IMR-90 (cell line): ENCODE measurements around the gene FAM98B. TPM values are rescaled to one million over a fixed set of nuclear protein-coding genes. Genes with fewer than 3 reads are reported as not detected.

Experiments used
- ATAC-seq: fragments of 200-7000 bp; cut with Tn5 transposase; 2 replicates; pipeline ENCODE4 v1.9.1; 2020; ENCODE audit warnings: low read depth, mild to moderate bottlenecking, moderate library complexity
- BruUV-seq: library from RNA; stranded (reverse); fragments of 400-500 nt; replicated peaks from 2 replicates; lab custom pipeline; 2021; lab: Mats Ljungman, UMichigan
- CTCF ChIA-PET: fragments of 300-600 bp; formaldehyde crosslinking; extraction: SDS; loops from one replicate; lab custom pipeline; 2021; ENCODE audit warnings: antibody characterized with exemption; lab: Yijun Ruan, JAX
- POLR2A ChIA-PET: fragments of 300-600 bp; sonication (Branson Sonifier 250); formaldehyde crosslinking; loops from one replicate; lab custom pipeline; 2022; ENCODE audit warnings: antibody characterized with exemption; ENCODE audit not compliant: unreplicated experiment; lab: Charles Lee
- DNase-seq: peaks from one replicate; pipeline ENCODE4 v3.0.0; 2013
- H2AFZ ChIP-seq: replicated peaks from 2 replicates; pipeline ENCODE3; 2013; ENCODE audit warnings: low read length, mild to moderate bottlenecking; ENCODE audit not compliant: poor library complexity
- H2AK5ac ChIP-seq: 2 replicates; pipeline ENCODE4 v1.6.1; 2013; ENCODE audit warnings: low read depth, low read length, inconsistent platforms
- H2AK9ac ChIP-seq: replicated peaks from 2 replicates; pipeline ENCODE3; 2013; ENCODE audit warnings: mild to moderate bottlenecking, low read depth, low read length, moderate library complexity; ENCODE audit not compliant: poor library complexity
- H2BK120ac ChIP-seq: 2 replicates; pipeline ENCODE4 v1.6.1; 2013; ENCODE audit warnings: low read depth, low read length, inconsistent platforms
- H2BK15ac ChIP-seq: 3 replicates; pipeline ENCODE4 v1.6.1; 2013; ENCODE audit warnings: low read depth, low read length, inconsistent platforms
- H2BK20ac ChIP-seq: 2 replicates; pipeline ENCODE4 v1.6.1; 2013; ENCODE audit warnings: low read depth, mild to moderate bottlenecking, inconsistent platforms, low read length, moderate library complexity
- H2BK5ac ChIP-seq: 2 replicates; pipeline ENCODE4 v1.6.1; 2013; ENCODE audit warnings: mild to moderate bottlenecking, low read depth, low read length, inconsistent platforms; ENCODE audit not compliant: poor library complexity, severe bottlenecking
- H3K14ac ChIP-seq: replicated peaks from 2 replicates; pipeline ENCODE4 v1.6.1; 2013; ENCODE audit warnings: low read depth, low read length, inconsistent platforms
- H3K18ac ChIP-seq: 2 replicates; pipeline ENCODE4 v1.6.1; 2013; ENCODE audit warnings: low read depth, low read length, control low read depth
- H3K23ac ChIP-seq: 2 replicates; pipeline ENCODE4 v1.6.1; 2013; ENCODE audit warnings: low read depth, low read length, inconsistent platforms
- H3K27ac ChIP-seq: 2 replicates; pipeline ENCODE4 v1.5.1; 2013; ENCODE audit warnings: mild to moderate bottlenecking, control low read depth, low read length; ENCODE audit not compliant: insufficient read depth
- H3K27me3 ChIP-seq: 2 replicates; pipeline ENCODE4 v1.6.1; 2013; ENCODE audit warnings: low read length; ENCODE audit not compliant: control insufficient read depth, insufficient read depth
- H3K36me3 ChIP-seq: 2 replicates; pipeline ENCODE4 v1.6.1; 2013; ENCODE audit warnings: low read length, mixed read lengths; ENCODE audit not compliant: control insufficient read depth, insufficient read depth
- H3K4ac ChIP-seq: 2 replicates; pipeline ENCODE4 v1.6.1; 2013; ENCODE audit warnings: low read depth, low read length, inconsistent platforms
- H3K4me1 ChIP-seq: 2 replicates; pipeline ENCODE4 v1.6.1; 2013; ENCODE audit warnings: low read length, mixed read lengths; ENCODE audit not compliant: control insufficient read depth, insufficient read depth
- H3K4me2 ChIP-seq: 2 replicates; pipeline ENCODE4 v1.6.1; 2013; ENCODE audit warnings: low read depth, mild to moderate bottlenecking, control low read depth, low read length, moderate library complexity
- H3K4me3 ChIP-seq: 2 replicates; pipeline ENCODE4 v1.5.1; 2013; ENCODE audit warnings: low read depth, mild to moderate bottlenecking, control low read depth, low read length, moderate library complexity; ENCODE audit not compliant: insufficient read depth
- H3K56ac ChIP-seq: 2 replicates; pipeline ENCODE4 v1.6.1; 2013; ENCODE audit warnings: low read length, inconsistent platforms; ENCODE audit not compliant: insufficient read depth; ENCODE audit errors: extremely low read depth
- H3K79me1 ChIP-seq, 2 experiments: 2 replicates each; pipeline ENCODE4 v1.6.1; 2013; ENCODE audit warnings: low read length in 2 of 2, inconsistent platforms in 1 of 2, low read depth in 1 of 2
- H3K9ac ChIP-seq: 2 replicates; pipeline ENCODE4 v1.6.1; 2013; ENCODE audit warnings: low read depth, low read length, control low read depth
- H3K9me1 ChIP-seq: 2 replicates; pipeline ENCODE4 v1.6.1; 2013; ENCODE audit warnings: low read length, inconsistent platforms; ENCODE audit not compliant: insufficient read depth
- H3K9me3 ChIP-seq: 2 replicates; pipeline ENCODE4 v1.6.1; 2013; ENCODE audit warnings: low read length; ENCODE audit not compliant: control insufficient read depth, insufficient read depth
- H4K20me1 ChIP-seq: 2 replicates; pipeline ENCODE4 v1.6.1; 2013; ENCODE audit warnings: low read length, inconsistent platforms; ENCODE audit not compliant: insufficient read depth
- H4K5ac ChIP-seq: 2 replicates; pipeline ENCODE4 v1.6.1; 2013; ENCODE audit warnings: mild to moderate bottlenecking, low read depth, low read length, control low read depth
- H4K8ac ChIP-seq, 2 experiments: 2 replicates each; pipeline ENCODE4 v1.6.1; 2013; ENCODE audit warnings: low read depth in 2 of 2, low read length in 2 of 2, control low read depth in 1 of 2, inconsistent platforms in 1 of 2
- H4K91ac ChIP-seq: 2 replicates; pipeline ENCODE4 v1.6.1; 2013; ENCODE audit warnings: low read depth, low read length, inconsistent platforms; ENCODE audit not compliant: insufficient read depth
- BHLHE40 ChIP-seq: fragments of 150-350 bp; IDR thresholded peaks from 2 replicates; pipeline ENCODE4 v1.6.1; 2016; ENCODE audit warnings: mild to moderate bottlenecking, low read depth, low read length
- CEBPB ChIP-seq: IDR thresholded peaks from 2 replicates; pipeline ENCODE4 v1.6.1; 2012; ENCODE audit warnings: low read depth, low read length, improper control_type of control experiment
- CHD1 ChIP-seq: IDR thresholded peaks from 2 replicates; pipeline ENCODE4 v1.6.1; 2012; ENCODE audit warnings: low read depth, low read length, improper control_type of control experiment
- ELK1 ChIP-seq: fragments of 150-350 bp; IDR thresholded peaks from 2 replicates; pipeline ENCODE4 v1.6.1; 2016; ENCODE audit warnings: low read depth, mild to moderate bottlenecking, low read length, moderate library complexity, borderline replicate concordance
- MAFK ChIP-seq: IDR thresholded peaks from 2 replicates; pipeline ENCODE4 v1.6.1; 2012; ENCODE audit warnings: low read depth, low read length, improper control_type of control experiment
- MAZ ChIP-seq: IDR thresholded peaks from 2 replicates; pipeline ENCODE4 v1.6.1; 2012; ENCODE audit warnings: low read depth, mild to moderate bottlenecking, low read length, improper control_type of control experiment, moderate library complexity, borderline replicate concordance
- MXI1 ChIP-seq: IDR thresholded peaks from 2 replicates; pipeline ENCODE4 v1.6.1; 2012; ENCODE audit warnings: low read depth, mild to moderate bottlenecking, low read length, moderate library complexity, borderline replicate concordance
- NFE2L2 ChIP-seq: fragments of 150-350 bp; IDR thresholded peaks from 2 replicates; pipeline ENCODE4 v1.6.1; 2016; ENCODE audit warnings: low read depth, mild to moderate bottlenecking, low read length
- POLR2A ChIP-seq: IDR thresholded peaks from 2 replicates; pipeline ENCODE4 v1.6.1; 2012; ENCODE audit warnings: mild to moderate bottlenecking, low read depth, low read length
- RAD21 ChIP-seq: IDR thresholded peaks from 2 replicates; pipeline ENCODE4 v1.6.1; 2012; ENCODE audit warnings: low read length, improper control_type of control experiment
- RCOR1 ChIP-seq: IDR thresholded peaks from 2 replicates; pipeline ENCODE4 v1.6.1; 2012; ENCODE audit warnings: mild to moderate bottlenecking, low read length, improper control_type of control experiment; ENCODE audit not compliant: insufficient replicate concordance
- RFX5 ChIP-seq: IDR thresholded peaks from 2 replicates; pipeline ENCODE4 v1.8.0; 2012; ENCODE audit warnings: low read depth, mild to moderate bottlenecking, low read length, moderate library complexity
- SMC3 ChIP-seq: fragments of 150-350 bp; IDR thresholded peaks from 2 replicates; pipeline ENCODE4 v1.6.1; 2016; ENCODE audit warnings: low read depth, mild to moderate bottlenecking, antibody characterized with exemption, low read length, moderate library complexity
- WGBS, 2 experiments: methylation state at CpG; one replicate each; pipeline versions ENCODE4 v1.1.5 to v1.1.7; 2013; ENCODE audit warnings: missing lambda C conversion rate in 2 of 2; ENCODE audit not compliant: insufficient read length in 1 of 2; ENCODE audit errors: extremely low coverage in 2 of 2; 5-methylcytosine and 5-hydroxymethylcytosine counted together
- dilution Hi-C: fragments of 300-500 bp; cut with HindIII; formaldehyde crosslinking; loops from one replicate; pipeline ENCODE4 v1.14.3; 2018; ENCODE audit warnings: low sequenced_read_pairs; ENCODE audit not compliant: unreplicated experiment
- in situ Hi-C: fragments of 300-500 bp; cut with MboI; formaldehyde crosslinking; loops from 3 replicates; pipeline ENCODE4 v1.14.3; 2019; ENCODE audit warnings: low sequenced_read_pairs, inconsistent platforms, mixed read lengths
- intact Hi-C: fragments of 100-400 bp; cut with micrococcal nuclease; formaldehyde crosslinking; loops from 2 replicates; pipeline ENCODE4 v1.10.0; 2022
- polyA plus RNA-seq, 3 experiments: library from polyadenylated mRNA; depleted of rRNA; stranded (reverse); fragments of >200 nt; gene quantifications; 2 replicates each; pipeline ENCODE4 v1.2.3, GENCODE V29; 2012; ENCODE audit warnings: low replicate concordance in 1 of 3
- total RNA-seq: library from RNA; depleted of rRNA; stranded (reverse); fragments of >200 nt; gene quantifications from 2 replicates; pipeline ENCODE4 v1.2.3, GENCODE V29; 2012
- TF ChIP-seq, protein P1 (sequence below): conservative IDR thresholded peaks from 2 replicates; pipeline ENCODE4 v1.5.1; 2012; ENCODE audit warnings: mild to moderate bottlenecking, low read depth, low read length, improper control_type of control experiment
- TF ChIP-seq, protein P2 (sequence below): fragments of 150-350 bp; IDR thresholded peaks from 2 replicates; pipeline ENCODE4 v1.6.1; 2017; ENCODE audit warnings: mild to moderate bottlenecking, antibody characterized with exemption, low read length, low read depth

FAM98B gene
- total and polyA plus RNA-seq, 2 of the 4 experiments (the other 2 are of a cell fraction): 2.7 to 12.2 TPM

DNA sequence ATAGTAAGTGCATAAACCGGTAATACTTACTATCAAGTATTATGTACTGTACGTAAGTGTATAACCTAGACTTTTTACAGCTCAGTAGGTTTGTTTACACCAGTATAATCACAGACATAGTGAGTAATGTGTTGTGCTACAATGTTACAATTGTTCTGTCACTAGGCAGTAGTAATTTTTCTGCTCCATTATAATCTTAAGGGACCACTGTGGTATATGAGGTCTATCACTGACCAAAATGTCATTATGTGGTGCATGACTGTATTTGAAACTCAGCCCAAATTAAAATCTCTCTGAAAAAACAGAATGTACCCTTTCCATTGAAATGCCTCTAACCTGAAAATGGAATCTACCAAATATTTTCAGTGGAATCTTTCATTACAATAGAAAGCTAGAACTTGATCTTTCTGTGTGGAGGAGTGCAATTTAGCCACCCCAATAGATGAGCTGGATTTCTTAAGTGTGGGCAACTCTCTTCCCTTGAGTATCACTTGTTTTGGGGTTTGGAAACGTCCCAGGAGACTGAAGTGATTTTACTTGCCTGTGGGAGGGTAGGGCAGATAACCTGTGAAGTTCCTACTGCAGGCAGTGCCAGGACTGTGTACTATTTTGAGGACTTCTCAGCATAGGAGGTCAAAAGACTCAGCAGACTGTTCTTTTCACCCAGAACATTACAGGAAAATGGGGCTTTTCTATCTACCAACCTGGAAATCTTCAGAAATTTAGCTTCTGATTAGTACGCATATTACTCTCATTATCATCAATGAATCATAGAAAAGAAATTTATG is 50.9 kb downstream of the FAM98B start:
- no peak overlapping the region for H4K91ac ChIP-seq
- intact Hi-C loops (no loop called here), in situ Hi-C loops (no loop called here), dilution Hi-C loops (no loop called here)
- BruUV-seq: no TSS peak
- no peaks in the 10 kb centered on the region for H3K27me3 ChIP-seq
- H3K79me1 ChIP-seq: no peaks in the 10 kb centered on the region
- H3K9me3 ChIP-seq: no peaks in the 10 kb centered on the region
- POLR2A ChIA-PET: no interaction called here
- H2AK9ac ChIP-seq: no peak overlapping the region
- no peak overlapping the region for H2AFZ ChIP-seq
- H3K18ac ChIP-seq: no peak overlapping the region
- H3K4ac ChIP-seq: no peak overlapping the region
- peak; percentile 13 for DNase-seq
- H3K4me1 ChIP-seq: no peaks in the 10 kb centered on the region; the same call in 1 of the 2 replicates
- CTCF ChIA-PET: no interaction called here
- TF ChIP-seq POLR2A (no peak), CHD1 (no peak), MXI1 (no peak), NFE2L2 (no peak), MAZ (no peak), RCOR1 (no peak), MAFK (no peak), RAD21 (no peak), RFX5 (no peak), CEBPB (no peak), ELK1 (no peak), BHLHE40 (no peak), SMC3 (no peak)
- TF ChIP-seq, protein P1, sequence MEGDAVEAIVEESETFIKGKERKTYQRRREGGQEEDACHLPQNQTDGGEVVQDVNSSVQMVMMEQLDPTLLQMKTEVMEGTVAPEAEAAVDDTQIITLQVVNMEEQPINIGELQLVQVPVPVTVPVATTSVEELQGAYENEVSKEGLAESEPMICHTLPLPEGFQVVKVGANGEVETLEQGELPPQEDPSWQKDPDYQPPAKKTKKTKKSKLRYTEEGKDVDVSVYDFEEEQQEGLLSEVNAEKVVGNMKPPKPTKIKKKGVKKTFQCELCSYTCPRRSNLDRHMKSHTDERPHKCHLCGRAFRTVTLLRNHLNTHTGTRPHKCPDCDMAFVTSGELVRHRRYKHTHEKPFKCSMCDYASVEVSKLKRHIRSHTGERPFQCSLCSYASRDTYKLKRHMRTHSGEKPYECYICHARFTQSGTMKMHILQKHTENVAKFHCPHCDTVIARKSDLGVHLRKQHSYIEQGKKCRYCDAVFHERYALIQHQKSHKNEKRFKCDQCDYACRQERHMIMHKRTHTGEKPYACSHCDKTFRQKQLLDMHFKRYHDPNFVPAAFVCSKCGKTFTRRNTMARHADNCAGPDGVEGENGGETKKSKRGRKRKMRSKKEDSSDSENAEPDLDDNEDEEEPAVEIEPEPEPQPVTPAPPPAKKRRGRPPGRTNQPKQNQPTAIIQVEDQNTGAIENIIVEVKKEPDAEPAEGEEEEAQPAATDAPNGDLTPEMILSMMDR: no peak
- TF ChIP-seq, protein P2, sequence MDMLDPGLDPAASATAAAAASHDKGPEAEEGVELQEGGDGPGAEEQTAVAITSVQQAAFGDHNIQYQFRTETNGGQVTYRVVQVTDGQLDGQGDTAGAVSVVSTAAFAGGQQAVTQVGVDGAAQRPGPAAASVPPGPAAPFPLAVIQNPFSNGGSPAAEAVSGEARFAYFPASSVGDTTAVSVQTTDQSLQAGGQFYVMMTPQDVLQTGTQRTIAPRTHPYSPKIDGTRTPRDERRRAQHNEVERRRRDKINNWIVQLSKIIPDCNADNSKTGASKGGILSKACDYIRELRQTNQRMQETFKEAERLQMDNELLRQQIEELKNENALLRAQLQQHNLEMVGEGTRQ: no peak
- no peak overlapping the region for H3K4me3 ChIP-seq
- H3K27ac ChIP-seq: no peak overlapping the region
- ATAC-seq: peak; percentile 13; the same call in 1 of the 2 replicates
- H3K56ac ChIP-seq: no peak overlapping the region
- H3K36me3 ChIP-seq: no peaks in the 10 kb centered on the region
- H2BK5ac ChIP-seq: no peak overlapping the region
- no peak overlapping the region for H3K9ac ChIP-seq
- no peaks in the 10 kb centered on the region for H4K20me1 ChIP-seq
- H4K5ac ChIP-seq: no peak overlapping the region
- H4K8ac ChIP-seq: no peak overlapping the region
- no peak overlapping the region for H2BK15ac ChIP-seq
- no peak overlapping the region for H3K14ac ChIP-seq
- no peak overlapping the region for H2BK120ac ChIP-seq
- no CpG with 5 or more reads among the region's 4 CpGs for WGBS, 2 experiments
- H2BK20ac ChIP-seq: no peak overlapping the region
- no peak overlapping the region for H2AK5ac ChIP-seq
- peaks cover 5% of the 10 kb centered on the region; the same call in 1 of the 2 replicates for H3K9me1 ChIP-seq
- no peak overlapping the region for H3K4me2 ChIP-seq
- H3K23ac ChIP-seq: no peak overlapping the region
